ENCODE measurements around the gene NOX5. TPM values are rescaled to one million over a fixed set of nuclear protein-coding genes. Genes with fewer than 3 reads are reported as not detected.

The NOX5 gene
- total and polyA plus RNA-seq, 2 experiments from 2014 or later = 0.12 to 0.39 TPM

- no peak for DNase-seq (ENCODE audit: low read depth in 1 of 2, low spot score in 1 of 2)
- Histone ChIP-seq H3K4me1 (ENCODE audit: low read depth) (no peaks in the 10 kb centered on the region), H3K27me3 (peaks cover 4% of the 10 kb centered on the region), H3K9me3 (ENCODE audit: low read depth) (no peaks in the 10 kb centered on the region), H3K36me3 (no peaks in the 10 kb centered on the region), H3K4me3 (peak overlapping the region; percentile 23), H3K27ac (no peak overlapping the region)
- TF ChIP-seq, protein P1, sequence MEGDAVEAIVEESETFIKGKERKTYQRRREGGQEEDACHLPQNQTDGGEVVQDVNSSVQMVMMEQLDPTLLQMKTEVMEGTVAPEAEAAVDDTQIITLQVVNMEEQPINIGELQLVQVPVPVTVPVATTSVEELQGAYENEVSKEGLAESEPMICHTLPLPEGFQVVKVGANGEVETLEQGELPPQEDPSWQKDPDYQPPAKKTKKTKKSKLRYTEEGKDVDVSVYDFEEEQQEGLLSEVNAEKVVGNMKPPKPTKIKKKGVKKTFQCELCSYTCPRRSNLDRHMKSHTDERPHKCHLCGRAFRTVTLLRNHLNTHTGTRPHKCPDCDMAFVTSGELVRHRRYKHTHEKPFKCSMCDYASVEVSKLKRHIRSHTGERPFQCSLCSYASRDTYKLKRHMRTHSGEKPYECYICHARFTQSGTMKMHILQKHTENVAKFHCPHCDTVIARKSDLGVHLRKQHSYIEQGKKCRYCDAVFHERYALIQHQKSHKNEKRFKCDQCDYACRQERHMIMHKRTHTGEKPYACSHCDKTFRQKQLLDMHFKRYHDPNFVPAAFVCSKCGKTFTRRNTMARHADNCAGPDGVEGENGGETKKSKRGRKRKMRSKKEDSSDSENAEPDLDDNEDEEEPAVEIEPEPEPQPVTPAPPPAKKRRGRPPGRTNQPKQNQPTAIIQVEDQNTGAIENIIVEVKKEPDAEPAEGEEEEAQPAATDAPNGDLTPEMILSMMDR (IDR thresholded peaks at IDR 0.05; ENCODE audit: low read depth, low read length) = no peak
Measured at GRCh38 chr15:69032031-69032430, 17.5 kb downstream of the NOX5 start.

DNA sequence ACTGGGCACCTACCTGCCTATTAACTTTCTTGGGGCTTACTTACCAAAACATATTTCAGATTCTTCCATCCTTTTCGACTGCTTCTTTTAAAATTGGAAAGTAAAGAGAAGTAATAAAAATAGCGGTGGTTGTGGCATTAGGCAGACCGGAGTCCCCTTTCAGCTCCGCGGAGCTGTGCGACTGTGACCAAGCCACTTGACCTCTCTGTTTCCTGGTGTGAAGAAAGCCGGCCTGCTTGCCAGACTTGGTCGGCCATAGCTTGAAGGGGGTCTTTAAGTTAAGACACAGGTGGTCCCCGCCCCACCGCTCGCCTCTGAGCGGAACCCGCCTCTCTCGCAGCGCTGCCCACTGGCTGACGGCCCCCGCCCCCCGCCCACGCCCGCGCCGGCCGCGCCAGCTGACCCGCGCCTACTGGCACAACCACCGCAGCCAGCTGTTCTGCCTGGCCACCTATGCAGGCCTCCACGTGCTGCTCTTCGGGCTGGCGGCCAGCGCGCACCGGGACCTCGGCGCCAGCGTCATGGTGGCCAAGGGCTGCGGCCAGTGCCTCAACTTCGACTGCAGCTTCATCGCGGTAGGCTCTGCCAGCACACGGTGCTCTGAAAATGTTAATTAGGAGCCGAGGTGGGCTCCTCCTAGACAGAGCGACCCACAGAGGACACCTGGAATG lies 18.3 kb downstream of the NOX5 start:
- peaks cover 4% of the 10 kb centered on the region for H3K27me3 ChIP-seq
- no peaks in the 10 kb centered on the region for H3K9me3 ChIP-seq (ENCODE audit: low read depth)
- no peak overlapping the region for H3K4me3 ChIP-seq
- no peak overlapping the region for H3K27ac ChIP-seq
- TF ChIP-seq, protein P1 (IDR thresholded peaks at IDR 0.05; ENCODE audit: low read depth, low read length) = no peak
- H3K4me1 ChIP-seq (ENCODE audit: low read depth) = no peaks in the 10 kb centered on the region
- no peaks in the 10 kb centered on the region for H3K36me3 ChIP-seq
- DNase-seq (ENCODE audit: low read depth in 1 of 2, low spot score in 1 of 2) = no peak

GRCh38 chr15:69034352-69034751 lies 19.9 kb downstream of the NOX5 start:
- H3K27me3 ChIP-seq = peaks cover 7% of the 10 kb centered on the region
- peak in 1 of 2 donors; percentile 69 for DNase-seq (ENCODE audit: low read depth in 1 of 2, low spot score in 1 of 2)
- no peaks in the 10 kb centered on the region for H3K36me3 ChIP-seq
- no peak overlapping the region for H3K27ac ChIP-seq
- no peaks in the 10 kb centered on the region for H3K9me3 ChIP-seq (ENCODE audit: low read depth)
- TF ChIP-seq, protein P1 (IDR thresholded peaks at IDR 0.05; ENCODE audit: low read depth, low read length) = no peak
- no peaks in the 10 kb centered on the region for H3K4me1 ChIP-seq (ENCODE audit: low read depth)
- H3K4me3 ChIP-seq = no peak overlapping the region

DNA sequence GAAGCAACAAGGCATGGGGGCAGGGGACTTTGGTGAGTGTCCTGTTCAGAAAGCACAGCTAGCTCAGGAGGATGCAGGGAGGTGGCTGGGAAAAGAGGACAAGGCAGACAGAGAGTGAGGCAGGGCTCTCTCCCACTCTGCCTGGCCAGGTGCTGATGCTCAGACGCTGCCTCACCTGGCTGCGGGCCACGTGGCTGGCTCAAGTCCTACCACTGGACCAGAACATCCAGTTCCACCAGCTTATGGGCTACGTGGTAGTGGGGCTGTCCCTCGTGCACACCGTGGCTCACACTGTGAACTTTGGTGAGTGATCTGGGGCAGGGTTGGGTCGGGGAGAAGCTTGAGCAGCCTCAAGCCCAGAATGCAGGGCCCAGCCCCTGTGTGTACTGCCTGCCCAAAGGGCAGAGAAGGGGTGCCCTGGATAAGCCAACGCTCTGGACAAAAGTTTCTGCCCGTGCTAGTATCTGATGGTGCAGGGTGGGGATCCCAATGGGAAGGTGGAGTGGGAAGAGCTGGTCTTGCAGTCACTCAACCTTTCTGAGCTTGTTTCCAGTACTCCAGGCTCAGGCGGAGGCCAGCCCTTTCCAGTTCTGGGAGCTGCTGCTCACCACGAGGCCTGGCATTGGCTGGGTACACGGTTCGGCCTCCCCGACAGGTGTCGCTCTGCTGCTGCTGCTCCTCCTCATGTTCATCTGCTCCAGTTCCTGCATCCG lies 20.9 kb downstream of the NOX5 start:
- Histone ChIP-seq H3K4me1 (ENCODE audit: low read depth) (no peaks in the 10 kb centered on the region), H3K27ac (no peak overlapping the region), H3K36me3 (no peaks in the 10 kb centered on the region), H3K4me3 (no peak overlapping the region), H3K9me3 (ENCODE audit: low read depth) (no peaks in the 10 kb centered on the region), H3K27me3 (peaks cover 7% of the 10 kb centered on the region)
- TF ChIP-seq, protein P1 (IDR thresholded peaks at IDR 0.05; ENCODE audit: low read depth, low read length) = peak; percentile 37
- DNase-seq (ENCODE audit: low read depth in 1 of 2, low spot score in 1 of 2) = peak; percentile 23 to 60

DNA sequence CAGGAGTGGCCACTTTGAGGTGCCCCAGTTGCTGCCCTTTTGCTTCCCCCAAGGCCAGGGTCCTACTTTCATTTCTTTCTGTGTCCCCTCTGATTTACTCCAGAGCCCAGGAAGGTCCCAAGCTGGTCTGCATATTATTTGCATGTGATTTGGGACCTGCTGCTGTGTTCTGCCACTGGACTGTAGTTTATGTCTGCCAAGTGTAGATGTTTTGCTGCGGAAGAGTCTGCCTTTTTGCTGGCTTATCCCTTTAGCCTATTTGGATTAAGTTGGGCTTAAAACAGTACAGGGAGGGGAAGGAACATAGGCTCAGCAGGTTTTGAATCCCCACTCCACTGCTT lies 21.4 kb downstream of the NOX5 start:
- no peaks in the 10 kb centered on the region for H3K36me3 ChIP-seq
- TF ChIP-seq, protein P1 (IDR thresholded peaks at IDR 0.05; ENCODE audit: low read depth, low read length) = no peak
- peaks cover 7% of the 10 kb centered on the region for H3K27me3 ChIP-seq
- no peaks in the 10 kb centered on the region for H3K9me3 ChIP-seq (ENCODE audit: low read depth)
- no peak for DNase-seq (ENCODE audit: low read depth in 1 of 2, low spot score in 1 of 2)
- no peak overlapping the region for H3K27ac ChIP-seq
- no peak overlapping the region for H3K4me3 ChIP-seq
- no peaks in the 10 kb centered on the region for H3K4me1 ChIP-seq (ENCODE audit: low read depth)

All from cardiac muscle cell (in vitro differentiated cells and primary cell).